Fibroblast of skin of back (primary cell): ENCODE measurements around the gene TTLL11.
A peak's percentile ranks its signal among the peaks of the same experiment; 100 is the strongest.

ENCODE experiments used
- DNase-seq: peaks from one replicate; pipeline ENCODE4 v3.0.0-alpha.2; 2013

The TTLL11 gene

GRCh38 chr9:121874524-121874923 is 218.6 kb downstream of the TTLL11 start:
- no peak for DNase-seq

GRCh38 chr9:121871431-121872025 is 221.6 kb downstream of the TTLL11 start:
- DNase-seq: peak; percentile 27

- DNase-seq: no peak
Measured at GRCh38 chr9:121870271-121870670, 222.8 kb downstream of the TTLL11 start.

- peak; percentile 61 for DNase-seq
Measured at GRCh38 chr9:121868626-121869025, 224.5 kb downstream of the TTLL11 start.

GRCh38 chr9:121866927-121867326 is 226.2 kb downstream of the TTLL11 start:
- no peak for DNase-seq

- no peak for DNase-seq
Measured at GRCh38 chr9:121865884-121866283, 227.2 kb downstream of the TTLL11 start.

- DNase-seq: no peak
Measured at GRCh38 chr9:121865060-121865459, 228.0 kb downstream of the TTLL11 start.

- DNase-seq: peak; percentile 76
Measured at GRCh38 chr9:121863955-121864354, 229.2 kb downstream of the TTLL11 start.

- DNase-seq: no peak
Measured at GRCh38 chr9:121862371-121863332, 230.5 kb downstream of the TTLL11 start.

GRCh38 chr9:121861501-121862180 is 231.5 kb downstream of the TTLL11 start:
- no peak for DNase-seq

- peak; percentile 84 for DNase-seq
Measured at GRCh38 chr9:121860744-121861143, 232.4 kb downstream of the TTLL11 start.

GRCh38 chr9:121860213-121860612 is 232.9 kb downstream of the TTLL11 start:
- DNase-seq: no peak

- DNase-seq: no peak
Measured at GRCh38 chr9:121859646-121860045, 233.5 kb downstream of the TTLL11 start.

- DNase-seq: no peak
Measured at GRCh38 chr9:121858788-121859187, 234.3 kb downstream of the TTLL11 start.

GRCh38 chr9:121857928-121858327 is 235.2 kb downstream of the TTLL11 start:
- no peak for DNase-seq

- no peak for DNase-seq
Measured at GRCh38 chr9:121855476-121855875, 237.6 kb downstream of the TTLL11 start.

GRCh38 chr9:121853617-121854395 is 239.3 kb downstream of the TTLL11 start:
- no peak for DNase-seq

- DNase-seq: no peak
Measured at GRCh38 chr9:121852651-121853616, 240.2 kb downstream of the TTLL11 start.

GRCh38 chr9:121852241-121852640 is 240.9 kb downstream of the TTLL11 start:
- no peak for DNase-seq

- DNase-seq: no peak
Measured at GRCh38 chr9:121851641-121852091, 241.4 kb downstream of the TTLL11 start.

- DNase-seq: no peak
Measured at GRCh38 chr9:121850366-121850765, 242.7 kb downstream of the TTLL11 start.
